GM19324 (cell line): Measurements from ENCODE around the gene CYBA.
"Not testable (repeated sequence)": the region's sequence is repeated elsewhere in the genome, so short reads cannot be mapped to it uniquely, and the experiment has no call there.

Experiments
- ATAC-seq: cut with Tn5 transposase; IDR thresholded peaks from one replicate; pipeline ENCODE4 v1.9.1; 2021; ENCODE audit warnings: mild to moderate bottlenecking, moderate library complexity; ENCODE audit not compliant: unreplicated experiment, low FRiP score

Gene CYBA

DNA sequence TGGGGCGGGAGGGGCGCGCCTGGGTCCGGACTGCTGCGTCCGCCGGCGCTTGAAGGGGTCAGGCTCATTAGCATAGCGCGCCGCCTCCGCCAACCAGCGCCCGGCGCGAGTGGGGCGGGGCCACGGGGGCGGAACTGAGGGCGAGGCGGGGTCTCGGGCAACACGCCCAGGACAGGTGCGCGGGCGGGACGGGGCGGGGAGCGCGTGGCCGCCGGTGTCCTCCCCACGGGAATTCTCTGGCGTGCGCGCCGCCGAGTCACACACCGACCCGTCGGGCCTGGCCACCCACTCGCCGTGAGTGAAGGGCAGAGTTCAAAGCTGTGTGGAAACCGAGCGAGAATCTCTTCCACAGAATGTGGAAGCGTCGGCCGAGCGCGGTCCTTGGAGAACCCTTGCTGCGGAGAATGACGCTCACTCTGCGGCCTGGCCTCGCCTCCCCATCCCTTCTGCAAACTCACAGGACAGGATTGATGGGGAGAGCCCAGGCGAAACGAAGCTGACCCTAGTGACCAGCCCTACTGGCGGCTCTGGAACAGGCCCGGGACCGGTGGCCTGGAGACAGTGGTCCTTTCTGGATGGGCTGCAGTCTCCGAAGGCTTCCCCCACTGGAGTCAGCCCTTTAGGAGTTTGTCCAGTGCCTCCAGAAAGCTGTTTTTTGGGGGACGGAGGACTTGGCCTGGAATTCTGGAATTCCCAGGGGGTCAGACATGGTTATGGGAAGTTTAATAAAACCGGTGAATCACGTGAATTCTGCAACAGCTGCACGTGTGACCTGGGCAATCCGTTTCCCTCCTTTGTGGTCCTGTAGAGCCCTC is 35.8 kb upstream of the CYBA start, which contains the start of gene SNAI3:
Gene SNAI3 (minus strand): TSS at position 69 of the 815 bp plus-strand sequence. CDS start 101 bp downstream, outside the sequence.
- peak; percentile 73 for ATAC-seq

DNA sequence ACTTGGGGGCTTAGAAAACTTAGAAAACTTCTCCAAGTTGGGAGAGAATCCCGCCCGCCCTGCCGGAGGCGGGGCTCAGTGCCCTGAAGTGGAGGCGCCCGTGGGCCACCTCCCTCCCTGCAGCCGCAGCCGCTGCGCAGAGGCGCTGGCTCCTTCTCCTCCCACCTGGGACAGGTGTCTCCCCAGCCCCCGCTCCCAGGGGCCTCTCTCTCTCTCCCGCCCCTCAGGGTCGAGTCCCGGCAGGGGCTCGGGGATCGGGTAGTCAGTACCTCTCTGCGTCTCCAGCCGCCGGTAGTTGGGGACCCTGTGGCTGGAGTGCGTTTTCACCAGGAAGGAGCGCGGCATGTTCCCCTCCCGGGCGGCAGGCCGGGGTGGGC is 35.2 kb upstream of the CYBA start:
- peak; percentile 14 for ATAC-seq

DNA sequence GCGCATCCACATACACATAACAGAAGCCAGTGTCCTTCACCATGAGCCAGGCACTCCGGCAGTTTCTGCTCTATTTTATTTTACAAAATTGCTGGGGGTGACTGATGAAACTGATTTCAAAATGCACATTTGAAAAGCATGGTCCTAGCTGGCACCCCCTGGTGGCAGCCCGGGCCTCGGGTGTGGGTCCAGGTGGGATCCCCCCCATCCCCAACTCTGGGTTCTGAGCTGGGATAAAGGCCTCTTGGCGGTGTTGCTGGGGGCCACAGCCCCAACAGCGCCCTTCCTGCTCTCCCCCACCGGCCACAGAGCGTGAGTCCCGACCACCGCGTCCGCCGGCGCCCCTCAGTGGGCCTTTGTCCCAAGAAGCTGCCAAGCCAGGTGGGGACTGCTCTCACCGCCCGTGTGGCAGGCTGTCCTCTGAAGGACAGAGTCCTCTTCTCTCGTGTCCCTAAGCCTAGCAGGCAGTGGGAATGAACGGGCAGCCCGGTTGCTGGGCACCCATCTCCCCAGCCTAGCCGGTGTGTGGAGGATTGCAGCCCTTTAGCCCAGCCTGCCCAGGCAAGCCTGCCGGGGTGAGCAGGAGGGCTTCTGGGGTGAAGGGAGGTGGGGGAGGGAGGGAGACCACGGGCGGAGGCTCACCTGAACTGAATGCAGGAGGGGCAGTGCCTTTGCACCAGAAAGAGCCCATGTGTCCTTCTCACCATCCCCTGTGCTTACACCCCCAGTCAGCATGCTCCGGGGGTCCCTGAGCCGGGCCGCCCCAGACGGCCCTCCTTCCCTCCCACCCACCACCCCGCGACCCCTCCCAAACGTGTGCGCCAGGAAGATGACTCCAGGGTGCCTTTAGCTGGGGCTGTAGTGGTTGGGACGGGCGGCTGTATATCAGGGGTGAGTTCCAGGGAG is 34.6 kb upstream of the CYBA start:
- no peak for ATAC-seq

DNA sequence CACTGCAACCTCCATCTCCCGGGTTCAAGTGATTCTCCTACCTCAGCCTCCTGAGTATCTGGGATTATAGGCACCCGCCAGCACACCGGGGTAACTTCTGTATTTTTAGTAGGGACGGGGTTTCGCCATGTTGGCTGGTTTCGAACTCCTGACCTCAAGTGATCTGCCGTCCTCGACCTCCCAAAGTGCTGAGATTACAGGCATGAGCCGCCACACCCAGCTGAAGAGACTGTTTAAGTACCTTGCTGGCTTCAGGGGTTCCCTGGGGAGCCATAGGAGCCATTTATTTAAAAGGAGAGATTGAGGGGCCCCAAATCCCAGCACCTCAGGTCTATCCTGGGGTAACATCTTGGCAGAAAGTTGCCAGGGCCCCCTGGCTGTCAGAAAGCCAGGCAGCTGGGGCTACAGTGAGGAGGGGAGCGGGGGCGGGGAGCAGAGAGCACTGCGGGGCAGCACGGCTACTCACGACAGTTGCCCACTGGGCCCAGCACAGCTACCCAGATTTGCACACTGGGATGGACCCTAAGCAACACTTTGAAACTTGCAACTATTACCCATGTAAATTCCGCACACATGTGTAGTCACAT is 33.8 kb upstream of the CYBA start:
- no peak for ATAC-seq

DNA sequence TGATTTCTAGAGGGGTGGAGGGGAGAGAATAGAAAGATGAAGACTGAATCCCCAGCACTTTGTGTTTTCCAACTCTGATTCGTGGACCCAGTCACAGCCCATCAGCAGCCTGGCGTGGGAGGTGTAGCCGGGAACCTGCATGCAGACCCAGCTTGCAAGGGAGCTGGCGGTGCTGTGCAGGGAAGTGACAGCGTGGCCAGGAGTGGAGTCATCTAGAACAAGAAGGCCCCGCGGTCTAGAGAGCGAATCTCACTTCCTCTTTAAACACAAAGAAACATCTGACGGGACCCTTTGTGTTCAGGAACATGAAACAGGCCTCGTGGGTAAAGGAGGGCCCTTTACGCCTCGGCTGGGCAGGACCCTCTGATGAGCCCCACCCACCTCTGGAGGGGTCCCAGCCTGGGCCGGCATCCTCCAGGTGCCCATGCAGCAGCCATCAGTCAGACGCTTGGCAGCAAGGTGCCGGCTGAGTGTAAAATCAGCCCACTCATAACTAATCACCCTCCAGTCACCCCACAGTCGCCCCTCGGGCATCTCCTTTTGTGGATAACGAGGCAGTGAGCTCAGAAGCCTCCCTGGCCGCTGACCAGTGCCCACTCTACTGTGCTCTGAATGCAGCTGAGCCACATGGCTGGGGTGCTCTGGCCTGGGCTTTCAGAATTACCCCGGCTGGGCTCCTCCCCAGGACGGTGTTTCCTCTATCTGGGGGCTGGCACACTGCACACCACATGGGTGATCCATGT is 31.0 kb upstream of the CYBA start:
- ATAC-seq = peak; percentile 43

DNA sequence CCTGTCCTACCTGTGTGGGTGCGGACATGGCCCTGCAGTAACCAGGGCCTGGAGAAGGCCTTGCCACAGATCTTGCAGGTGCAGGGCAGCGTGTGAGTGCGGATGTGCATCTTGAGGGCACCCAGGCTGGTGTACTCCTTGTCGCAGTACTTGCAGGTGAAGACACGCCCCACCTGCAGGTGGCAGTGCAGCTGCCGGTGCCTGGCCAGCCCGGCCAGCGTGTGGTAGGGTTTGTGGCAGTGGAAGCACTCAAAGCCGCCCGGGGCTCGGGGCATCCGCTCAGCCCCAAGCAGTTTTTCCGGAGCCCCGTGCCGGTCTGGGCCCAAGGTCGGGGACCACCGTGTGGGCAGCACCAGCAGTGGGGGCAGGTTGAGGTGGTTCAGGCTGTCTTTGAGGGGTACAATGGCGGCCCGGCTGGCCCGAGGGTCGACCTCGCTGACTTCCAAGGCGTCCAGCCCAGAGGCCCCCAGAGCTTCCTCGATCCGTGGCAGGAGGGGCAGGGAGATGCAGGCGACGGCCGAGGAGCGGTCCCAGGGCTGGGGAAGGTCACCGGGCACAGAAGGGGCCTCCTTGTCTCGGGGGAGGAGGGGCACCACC is 30.3 kb upstream of the CYBA start:
- no peak for ATAC-seq

DNA sequence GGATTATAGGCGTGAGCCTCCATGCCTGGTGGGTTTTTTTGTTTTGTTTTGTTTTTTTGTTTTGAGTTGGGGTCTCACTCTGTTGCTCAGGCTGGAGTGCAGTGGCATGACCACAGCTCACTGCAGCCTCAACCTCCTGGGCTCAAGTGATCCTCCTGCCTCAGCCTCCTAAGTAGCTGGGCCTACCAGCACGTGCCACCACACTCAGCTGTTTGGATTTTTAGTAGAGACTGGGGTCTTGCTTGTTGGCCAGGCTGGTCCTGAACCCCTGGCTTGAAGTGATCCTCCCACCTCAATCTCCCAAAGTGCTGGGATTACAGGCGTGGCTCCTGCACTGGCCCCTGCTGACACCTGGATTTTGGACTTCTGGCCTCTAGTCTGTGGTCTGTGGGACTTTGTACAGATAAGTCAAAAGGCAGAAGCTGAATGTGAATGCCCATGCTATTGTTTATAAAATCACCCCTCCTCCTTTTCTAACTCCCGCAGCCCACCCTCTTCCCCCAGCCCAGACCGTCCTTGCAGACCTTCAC is 29.8 kb upstream of the CYBA start:
- no peak for ATAC-seq

DNA sequence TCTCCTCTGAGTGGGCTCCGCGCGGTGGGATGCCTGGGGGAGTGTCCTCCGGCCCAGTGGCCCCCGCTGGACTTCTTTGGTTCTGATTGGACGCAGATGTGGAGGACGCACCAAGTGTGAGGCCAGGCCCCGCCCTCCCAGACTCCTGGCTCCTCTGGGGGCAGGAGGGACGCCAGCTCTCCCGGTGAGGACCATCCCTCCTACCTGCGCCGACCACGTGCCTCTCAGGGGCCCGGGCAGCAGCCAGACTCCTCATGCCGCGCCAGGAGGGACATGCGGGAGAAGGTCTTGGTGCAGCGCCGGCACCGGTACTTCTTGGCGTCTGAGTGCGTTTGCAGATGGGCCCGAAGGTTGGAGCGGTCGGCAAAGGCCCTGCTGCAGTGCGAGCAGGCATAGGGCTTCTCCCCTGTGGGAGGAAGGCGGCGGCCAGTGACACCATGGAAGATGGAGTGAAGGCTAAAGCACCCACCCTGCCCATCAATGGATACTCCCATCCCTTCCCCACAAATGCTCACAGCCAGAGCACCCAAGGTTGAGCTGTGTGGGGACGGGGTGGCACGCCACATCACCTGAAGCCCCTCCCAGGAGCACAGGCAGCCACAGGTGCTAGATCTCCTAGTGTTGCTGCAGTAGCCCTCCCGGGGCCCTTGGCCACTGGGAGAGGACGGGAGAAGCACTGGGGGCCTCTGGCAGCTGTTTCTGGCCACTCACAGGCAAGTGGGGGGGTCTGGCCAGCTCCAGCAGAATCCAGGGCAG is 27.5 kb upstream of the CYBA start:
- no peak for ATAC-seq

DNA sequence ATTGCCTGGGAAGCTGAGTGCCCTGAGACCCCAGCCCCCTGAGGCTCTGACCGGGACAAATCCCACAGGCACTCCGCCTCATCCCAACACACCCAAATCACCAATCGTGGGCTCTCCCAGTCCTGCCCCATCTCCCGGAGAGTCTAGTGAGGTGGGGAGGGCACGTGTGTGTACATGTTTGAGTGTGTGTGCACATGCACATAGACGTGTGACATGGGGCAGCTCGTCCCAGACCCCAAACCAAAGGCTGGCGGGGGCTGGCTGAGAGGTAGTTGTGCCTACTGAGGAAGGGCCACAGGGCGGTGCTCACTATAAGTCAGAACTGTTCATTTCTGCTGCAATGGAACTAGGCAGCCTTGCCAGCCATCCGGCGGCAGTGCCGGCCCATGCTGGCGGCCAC is 26.9 kb upstream of the CYBA start:
- ATAC-seq = no peak

DNA sequence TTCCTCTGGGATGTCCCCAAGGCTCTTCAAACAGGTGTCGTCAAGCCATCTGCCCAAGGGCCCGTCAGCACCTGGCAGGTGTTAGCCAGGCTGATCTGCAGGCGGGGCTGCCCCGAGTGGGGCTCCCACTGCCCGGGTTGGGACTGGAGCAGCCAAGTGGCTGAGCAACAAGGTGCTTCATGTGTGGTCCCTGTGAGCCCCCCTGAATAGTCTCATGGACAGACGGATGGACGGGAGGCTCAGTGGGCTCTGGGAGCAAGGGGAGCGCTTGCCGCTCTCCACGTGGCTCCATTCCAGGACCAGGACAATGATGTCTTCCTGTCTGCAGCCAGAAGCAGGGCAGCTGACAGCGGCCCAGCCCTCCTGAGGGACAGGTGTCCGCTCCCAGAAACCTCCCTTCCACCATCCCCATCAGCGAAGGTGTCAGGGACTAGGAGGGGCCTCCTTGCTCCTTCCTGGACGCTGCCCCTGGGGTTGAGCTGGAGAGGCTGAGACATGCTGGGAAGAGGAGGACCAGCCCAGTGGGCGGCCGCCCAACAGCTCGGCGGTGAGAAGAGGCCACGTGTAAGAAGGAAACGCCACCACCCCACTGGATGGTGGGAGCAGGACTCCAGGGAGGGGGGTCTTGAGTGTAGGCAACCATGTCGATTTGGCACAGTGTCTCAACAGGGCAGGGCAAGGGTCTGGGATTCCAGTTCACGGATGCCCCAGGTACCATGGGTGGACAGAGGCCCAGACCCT is 25.8 kb upstream of the CYBA start:
- ATAC-seq = no peak

DNA sequence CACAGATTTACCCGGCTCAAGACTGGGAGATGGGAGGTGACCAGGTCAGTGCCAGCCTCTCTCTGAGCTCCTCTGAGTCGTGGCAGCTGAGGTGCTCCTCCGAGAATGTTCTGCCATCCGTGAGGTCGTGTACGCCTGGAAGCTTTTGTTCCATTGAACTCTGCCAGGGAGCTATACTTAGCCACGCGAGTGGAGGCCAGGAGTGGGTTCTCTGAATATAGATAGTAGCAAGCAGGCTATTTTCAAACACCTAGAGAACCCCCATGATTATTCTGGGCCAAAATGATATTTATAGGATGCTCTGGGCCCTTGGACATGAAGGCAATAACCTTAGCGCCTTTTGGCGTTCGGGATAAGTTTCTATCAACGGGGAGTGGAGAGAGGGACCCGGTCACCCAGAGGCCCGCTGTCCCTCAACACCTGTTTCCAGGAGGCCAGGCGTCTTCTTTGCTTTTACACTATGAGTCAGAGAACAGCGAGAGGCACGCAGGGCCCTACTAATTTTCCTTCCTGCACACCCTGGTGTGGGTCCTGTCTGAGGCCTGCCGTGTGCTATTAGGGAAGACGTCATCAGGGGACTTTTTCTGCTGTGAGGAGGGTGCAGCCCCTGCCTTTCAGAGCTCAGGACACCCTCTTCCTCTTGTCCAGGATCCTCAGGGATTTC is 23.0 kb upstream of the CYBA start:
- ATAC-seq = no peak

DNA sequence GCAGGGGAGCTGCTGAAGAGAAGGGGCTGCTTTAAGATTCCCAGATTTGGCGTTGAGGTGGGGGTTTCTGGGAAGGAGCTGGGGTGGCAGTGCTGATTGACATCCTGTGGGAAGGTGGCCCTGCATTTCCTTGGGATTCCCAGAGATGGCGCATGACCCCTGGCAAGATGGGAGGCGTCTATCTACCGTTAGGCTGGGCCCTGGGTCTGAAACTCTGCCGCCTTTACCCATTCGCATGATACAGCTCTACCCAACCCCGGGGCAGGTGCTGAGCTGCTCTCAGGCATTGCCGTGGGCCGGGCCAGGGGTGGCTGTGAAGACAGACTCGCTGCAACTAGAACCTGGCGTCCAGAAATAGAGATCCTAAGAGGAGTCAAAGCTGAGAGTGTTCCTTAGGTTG is 21.9 kb upstream of the CYBA start:
- no peak for ATAC-seq

DNA sequence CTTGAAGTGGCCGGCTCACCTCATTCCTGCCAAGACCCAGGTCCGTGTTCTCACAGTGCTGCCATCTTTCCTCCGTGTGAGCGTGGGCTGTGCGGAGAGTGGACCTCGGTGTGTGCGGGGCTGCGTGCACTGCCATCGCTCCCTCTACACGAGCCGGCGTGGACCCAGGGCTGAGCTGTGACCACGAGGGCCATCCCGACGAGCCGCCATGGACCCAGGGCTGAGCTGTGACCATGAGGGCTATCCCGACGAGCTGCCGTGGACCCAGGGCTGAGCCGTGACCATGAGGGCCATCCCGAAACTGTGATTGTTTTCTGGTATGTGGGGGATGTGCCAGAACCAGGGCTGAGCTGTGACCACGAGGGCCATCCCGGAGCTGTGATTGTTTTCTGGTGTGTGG is 21.0 kb upstream of the CYBA start:
- ATAC-seq = no peak

DNA sequence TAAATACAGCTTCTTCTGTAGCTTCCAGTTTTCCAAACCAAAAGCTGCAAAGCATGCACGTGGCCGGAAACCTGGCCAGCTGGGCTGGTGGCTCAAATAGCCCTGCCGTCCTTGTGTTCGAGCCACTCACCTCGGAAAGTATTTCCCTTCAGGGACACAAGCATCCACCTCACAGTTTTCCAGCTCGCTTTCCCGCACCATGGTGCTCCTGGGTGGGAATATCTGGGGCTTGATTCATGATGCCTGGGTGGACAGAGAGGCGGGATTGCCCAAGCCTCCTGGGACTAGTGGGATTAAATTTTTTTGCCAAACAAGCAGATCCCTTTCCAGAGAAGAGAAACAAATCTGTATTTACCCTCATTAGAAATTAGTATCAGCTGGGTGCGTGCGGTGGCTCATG is 19.1 kb upstream of the CYBA start:
- no peak for ATAC-seq

DNA sequence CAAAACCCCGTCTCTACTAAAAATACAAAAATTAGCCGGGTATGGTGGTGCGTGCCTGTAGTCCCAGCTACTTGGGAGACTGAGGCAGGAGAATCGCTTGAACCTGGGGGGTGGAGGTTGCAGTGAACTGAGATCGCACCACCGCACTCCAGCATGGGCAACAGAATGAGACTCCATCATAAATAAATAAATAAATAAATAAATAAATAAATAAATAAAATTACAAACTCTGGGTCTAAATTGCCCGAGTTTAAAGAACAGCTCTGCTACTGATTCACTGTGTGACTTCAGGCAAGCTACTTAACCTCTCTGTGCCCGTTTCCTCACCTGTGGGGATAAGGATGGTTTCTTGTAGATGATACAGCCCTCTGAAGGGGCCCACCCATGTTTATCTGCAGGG is 18.6 kb upstream of the CYBA start:
- not testable (repeated sequence) for ATAC-seq

DNA sequence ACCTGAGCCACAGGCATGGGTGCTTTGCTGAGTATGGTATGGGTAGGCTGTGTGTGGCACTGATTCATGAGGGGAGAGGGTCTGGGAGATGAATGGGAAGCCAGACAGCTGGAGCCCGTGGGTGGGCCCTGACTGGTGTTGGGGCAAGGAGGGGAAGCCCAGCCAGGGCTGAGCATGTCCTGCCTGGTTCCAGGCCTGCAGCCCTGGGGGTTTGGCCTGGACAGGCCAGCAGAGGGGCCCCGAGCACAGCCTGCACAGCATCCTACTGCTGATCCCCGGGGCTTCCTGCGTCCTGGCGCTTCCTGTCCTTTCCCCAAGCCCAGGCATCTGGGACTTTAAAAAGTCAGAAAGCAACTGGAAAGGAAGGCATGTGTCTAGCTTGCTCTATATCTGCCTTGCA is 16.6 kb upstream of the CYBA start:
- ATAC-seq = no peak

DNA sequence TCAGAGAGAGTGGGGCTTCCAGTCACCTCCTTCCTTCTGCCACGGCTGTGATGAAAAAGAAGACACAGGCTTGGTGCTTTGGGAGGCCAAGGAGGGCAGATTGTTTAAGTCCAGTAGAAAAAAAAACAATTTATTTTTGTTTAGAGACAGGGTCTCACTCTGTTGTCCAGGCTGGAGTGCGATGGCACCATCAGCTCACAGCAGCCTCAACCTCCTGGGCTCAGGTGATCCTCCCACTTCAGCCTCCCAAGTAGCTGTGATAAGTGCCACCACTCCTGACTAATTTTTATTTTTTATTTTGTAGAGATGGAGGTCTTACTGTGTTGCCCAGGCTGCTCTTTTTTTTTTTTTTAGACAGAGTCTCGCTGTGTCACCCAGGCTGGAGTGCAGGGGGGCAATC is 14.7 kb upstream of the CYBA start:
- ATAC-seq = no peak

DNA sequence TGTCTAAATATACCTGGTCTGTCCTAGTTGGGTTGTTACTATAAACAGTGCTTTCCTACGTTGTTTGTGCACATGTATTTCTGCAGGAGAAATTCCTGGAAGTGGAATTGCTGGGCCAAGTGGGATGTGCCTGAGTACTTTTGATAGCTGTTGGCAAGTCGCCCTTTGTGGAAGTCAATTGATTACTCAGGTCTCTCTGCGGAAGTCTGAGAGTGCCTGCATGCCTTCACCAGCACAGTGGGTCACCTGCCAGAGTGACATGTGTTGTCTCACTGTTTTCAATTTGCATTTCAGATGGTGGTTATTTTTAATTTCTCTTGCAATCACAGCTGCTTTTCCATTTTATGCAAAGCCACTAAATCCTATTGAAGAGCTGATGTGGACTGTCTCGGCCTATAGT is 14.3 kb upstream of the CYBA start:
- no peak for ATAC-seq
